HepG2 (cell line): ENCODE measurements around the gene HADH. TPM values are rescaled to one million over a fixed set of nuclear protein-coding genes. Genes with fewer than 3 reads are reported as not detected.
A peak's percentile ranks its signal among the peaks of the same experiment; 100 is the strongest.

Experiments used
- ARHGAP35 ChIP-seq: sonication (generic); formaldehyde crosslinking; IDR thresholded peaks from 2 replicates; pipeline ENCODE4 v1.9.0; 2022; ENCODE audit warnings: mild to moderate bottlenecking, inconsistent platforms, moderate library complexity, missing genetic modification reagents, borderline replicate concordance
- ATF7-NPFF ChIP-seq: sonication (generic); formaldehyde crosslinking; IDR thresholded peaks from 2 replicates; pipeline ENCODE4 v1.8.1; 2023; ENCODE audit warnings: mild to moderate bottlenecking, low read depth, missing genetic modification reagents, moderate library complexity
- ESRRA ChIP-seq: sonication (generic); formaldehyde crosslinking; IDR thresholded peaks from 2 replicates; pipeline ENCODE4 v1.5.1; 2020; ENCODE audit warnings: mild to moderate bottlenecking, low read depth, missing genetic modification reagents
- ISL2 ChIP-seq: sonication (generic); formaldehyde crosslinking; IDR thresholded peaks from 2 replicates; pipeline ENCODE4 v1.5.0; 2020; ENCODE audit warnings: missing genetic modification reagents
- NFKBIZ ChIP-seq: IDR thresholded peaks from 2 replicates; pipeline ENCODE4 v1.6.1; 2018; ENCODE audit warnings: missing genetic modification reagents, missing compliant biosample characterization
- NKX3-1 ChIP-seq: sonication (generic); formaldehyde crosslinking; IDR thresholded peaks from 2 replicates; pipeline ENCODE4 v1.5.0; 2020; ENCODE audit warnings: missing genetic modification reagents
- SATB2 ChIP-seq: sonication (generic); formaldehyde crosslinking; IDR thresholded peaks from 2 replicates; pipeline ENCODE4 v1.5.0; 2020; ENCODE audit warnings: missing genetic modification reagents
- SNAPC2 ChIP-seq: sonication (generic); formaldehyde crosslinking; IDR thresholded peaks from 2 replicates; pipeline ENCODE4 v1.8.1; 2022; ENCODE audit warnings: mild to moderate bottlenecking, missing genetic modification reagents
- YEATS2 ChIP-seq: sonication (generic); formaldehyde crosslinking; IDR thresholded peaks from 2 replicates; pipeline ENCODE4 v1.4.0; 2020; ENCODE audit warnings: missing genetic modification reagents, borderline replicate concordance
- ZFP91 ChIP-seq: sonication (generic); formaldehyde crosslinking; IDR thresholded peaks from 2 replicates; pipeline ENCODE4 v1.9.0; 2022; ENCODE audit warnings: missing genetic modification reagents, mild to moderate bottlenecking, borderline replicate concordance
- ZKSCAN1 ChIP-seq: fragments of 150-350 bp; IDR thresholded peaks from 2 replicates; pipeline ENCODE4 v1.6.1; 2014; ENCODE audit warnings: low read length
- ZNF225 ChIP-seq: sonication (generic); formaldehyde crosslinking; IDR thresholded peaks from 2 replicates; pipeline ENCODE4 v1.4.0; 2020; ENCODE audit warnings: mild to moderate bottlenecking, missing genetic modification reagents
- ZNF326 ChIP-seq: sonication (generic); formaldehyde crosslinking; IDR thresholded peaks from 2 replicates; pipeline ENCODE4 v1.4.0; 2020; ENCODE audit warnings: missing genetic modification reagents, borderline replicate concordance
- ZNF33B ChIP-seq: sonication (generic); formaldehyde crosslinking; IDR thresholded peaks from 2 replicates; pipeline ENCODE4 v1.5.1; 2020; ENCODE audit warnings: mild to moderate bottlenecking, missing genetic modification reagents
- ZNF350 ChIP-seq: sonication (generic); formaldehyde crosslinking; IDR thresholded peaks from 2 replicates; pipeline ENCODE4 v1.4.0; 2020; ENCODE audit warnings: mild to moderate bottlenecking, low read depth, missing genetic modification reagents, borderline replicate concordance
- ZNF530 ChIP-seq: sonication (generic); formaldehyde crosslinking; IDR thresholded peaks from 2 replicates; pipeline ENCODE4 v1.5.0; 2020; ENCODE audit warnings: low read depth, mild to moderate bottlenecking, missing genetic modification reagents
- ZNF552 ChIP-seq: sonication (generic); formaldehyde crosslinking; IDR thresholded peaks from 2 replicates; pipeline ENCODE4 v1.9.0; 2022; ENCODE audit warnings: missing genetic modification reagents, mild to moderate bottlenecking, borderline replicate concordance
- polyA plus RNA-seq, 8 experiments: library from polyadenylated mRNA; depleted of rRNA in 3 of 8; stranded (reverse) in 7 of 8; unstranded in 1 of 8; fragments of >200 nt; fragmentation: Illumina TruSeq in 4 of 8; extraction: Trizol in 4 of 8; gene quantifications; 2 replicates each; pipeline versions ENCODE4 v1.2.1 to v1.2.3, GENCODE V29; 2011 to 2016; ENCODE audit warnings: low read depth in 4 of 8, missing spikeins in 1 of 8, mixed read lengths in 1 of 8; ENCODE audit not compliant: insufficient read depth in 1 of 8
- total RNA-seq, 5 experiments: library from RNA; depleted of rRNA; stranded (reverse); fragments of >200 nt; fragmentation: Illumina TruSeq; extraction: Trizol; gene quantifications; 2 replicates each; pipeline ENCODE4 v1.2.3, GENCODE V29; 2016; ENCODE audit warnings: low read depth in 1 of 5
- TF ChIP-seq, protein P1 (sequence below): sonication (generic); formaldehyde crosslinking; IDR thresholded peaks from 2 replicates; pipeline ENCODE4 v1.5.1; 2020; ENCODE audit warnings: mild to moderate bottlenecking, missing genetic modification reagents, borderline replicate concordance
- TF ChIP-seq, protein P2 (sequence below): IDR thresholded peaks from 2 replicates; pipeline ENCODE4 v1.6.1; 2016; ENCODE audit warnings: low read depth, borderline replicate concordance
- TF ChIP-seq, protein P3 (sequence below): sonication (generic); formaldehyde crosslinking; IDR thresholded peaks from 2 replicates; pipeline ENCODE4 v1.8.1; 2022; ENCODE audit warnings: mild to moderate bottlenecking, missing genetic modification reagents

HADH gene
- total and polyA plus RNA-seq, 2 of the 13 experiments (the other 11 are each of a cell fraction or from before 2014, with no cell fraction given) = 29.6 to 33.9 TPM

GRCh38 chr4:107989537-107990386 lies at the start of gene HADH (continued):
- TF ChIP-seq NKX3-1 (CRISPR knock-in tag) (no peak), ZKSCAN1 (no peak), ZNF326 (CRISPR knock-in tag) (no peak), ESRRA (CRISPR knock-in tag) (no peak), SNAPC2 (CRISPR knock-in tag) (no peak), ZNF33B (CRISPR knock-in tag) (peak; percentile 39; the same call in 1 of the 2 replicates), NFKBIZ (CRISPR knock-in tag) (no peak), ZNF350 (CRISPR knock-in tag) (peak; percentile 53; the same call in 1 of the 2 replicates), ZFP91 (CRISPR knock-in tag) (peak; percentile 85; the same call in 1 of the 2 replicates), ATF7-NPFF (CRISPR knock-in tag) (peak; percentile 91), ZNF552 (CRISPR knock-in tag) (0 out of 2 replicates have a peak, but pooled peaks have one; percentile 44), ISL2 (no peak; the same call in 1 of the 2 replicates), ZNF530 (CRISPR knock-in tag) (no peak), ARHGAP35 (CRISPR knock-in tag) (no peak; the same call in 1 of the 2 replicates), SATB2 (CRISPR knock-in tag) (no peak), ZNF225 (CRISPR knock-in tag) (peak; percentile 90), YEATS2 (peak; percentile 18; the same call in 1 of the 2 replicates)
- TF ChIP-seq, protein P1, sequence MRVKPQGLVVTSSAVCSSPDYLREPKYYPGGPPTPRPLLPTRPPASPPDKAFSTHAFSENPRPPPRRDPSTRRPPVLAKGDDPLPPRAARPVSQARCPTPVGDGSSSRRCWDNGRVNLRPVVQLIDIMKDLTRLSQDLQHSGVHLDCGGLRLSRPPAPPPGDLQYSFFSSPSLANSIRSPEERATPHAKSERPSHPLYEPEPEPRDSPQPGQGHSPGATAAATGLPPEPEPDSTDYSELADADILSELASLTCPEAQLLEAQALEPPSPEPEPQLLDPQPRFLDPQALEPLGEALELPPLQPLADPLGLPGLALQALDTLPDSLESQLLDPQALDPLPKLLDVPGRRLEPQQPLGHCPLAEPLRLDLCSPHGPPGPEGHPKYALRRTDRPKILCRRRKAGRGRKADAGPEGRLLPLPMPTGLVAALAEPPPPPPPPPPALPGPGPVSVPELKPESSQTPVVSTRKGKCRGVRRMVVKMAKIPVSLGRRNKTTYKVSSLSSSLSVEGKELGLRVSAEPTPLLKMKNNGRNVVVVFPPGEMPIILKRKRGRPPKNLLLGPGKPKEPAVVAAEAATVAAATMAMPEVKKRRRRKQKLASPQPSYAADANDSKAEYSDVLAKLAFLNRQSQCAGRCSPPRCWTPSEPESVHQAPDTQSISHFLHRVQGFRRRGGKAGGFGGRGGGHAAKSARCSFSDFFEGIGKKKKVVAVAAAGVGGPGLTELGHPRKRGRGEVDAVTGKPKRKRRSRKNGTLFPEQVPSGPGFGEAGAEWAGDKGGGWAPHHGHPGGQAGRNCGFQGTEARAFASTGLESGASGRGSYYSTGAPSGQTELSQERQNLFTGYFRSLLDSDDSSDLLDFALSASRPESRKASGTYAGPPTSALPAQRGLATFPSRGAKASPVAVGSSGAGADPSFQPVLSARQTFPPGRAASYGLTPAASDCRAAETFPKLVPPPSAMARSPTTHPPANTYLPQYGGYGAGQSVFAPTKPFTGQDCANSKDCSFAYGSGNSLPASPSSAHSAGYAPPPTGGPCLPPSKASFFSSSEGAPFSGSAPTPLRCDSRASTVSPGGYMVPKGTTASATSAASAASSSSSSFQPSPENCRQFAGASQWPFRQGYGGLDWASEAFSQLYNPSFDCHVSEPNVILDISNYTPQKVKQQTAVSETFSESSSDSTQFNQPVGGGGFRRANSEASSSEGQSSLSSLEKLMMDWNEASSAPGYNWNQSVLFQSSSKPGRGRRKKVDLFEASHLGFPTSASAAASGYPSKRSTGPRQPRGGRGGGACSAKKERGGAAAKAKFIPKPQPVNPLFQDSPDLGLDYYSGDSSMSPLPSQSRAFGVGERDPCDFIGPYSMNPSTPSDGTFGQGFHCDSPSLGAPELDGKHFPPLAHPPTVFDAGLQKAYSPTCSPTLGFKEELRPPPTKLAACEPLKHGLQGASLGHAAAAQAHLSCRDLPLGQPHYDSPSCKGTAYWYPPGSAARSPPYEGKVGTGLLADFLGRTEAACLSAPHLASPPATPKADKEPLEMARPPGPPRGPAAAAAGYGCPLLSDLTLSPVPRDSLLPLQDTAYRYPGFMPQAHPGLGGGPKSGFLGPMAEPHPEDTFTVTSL (CRISPR knock-in tag) = no peak
- TF ChIP-seq, protein P2, sequence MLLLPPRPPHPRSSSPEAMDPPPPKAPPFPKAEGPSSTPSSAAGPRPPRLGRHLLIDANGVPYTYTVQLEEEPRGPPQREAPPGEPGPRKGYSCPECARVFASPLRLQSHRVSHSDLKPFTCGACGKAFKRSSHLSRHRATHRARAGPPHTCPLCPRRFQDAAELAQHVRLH (CRISPR knock-in tag) = peak; percentile 48; the same call in 1 of the 2 replicates
- TF ChIP-seq, protein P3, sequence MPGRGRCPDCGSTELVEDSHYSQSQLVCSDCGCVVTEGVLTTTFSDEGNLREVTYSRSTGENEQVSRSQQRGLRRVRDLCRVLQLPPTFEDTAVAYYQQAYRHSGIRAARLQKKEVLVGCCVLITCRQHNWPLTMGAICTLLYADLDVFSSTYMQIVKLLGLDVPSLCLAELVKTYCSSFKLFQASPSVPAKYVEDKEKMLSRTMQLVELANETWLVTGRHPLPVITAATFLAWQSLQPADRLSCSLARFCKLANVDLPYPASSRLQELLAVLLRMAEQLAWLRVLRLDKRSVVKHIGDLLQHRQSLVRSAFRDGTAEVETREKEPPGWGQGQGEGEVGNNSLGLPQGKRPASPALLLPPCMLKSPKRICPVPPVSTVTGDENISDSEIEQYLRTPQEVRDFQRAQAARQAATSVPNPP (CRISPR knock-in tag) = no peak; the same call in 1 of the 2 replicates
